H1 (cell line): ENCODE measurements around the gene ADCY7. TPM values are rescaled to one million over a fixed set of nuclear protein-coding genes. Genes with fewer than 3 reads are reported as not detected.

Experiments
- CTCF ChIA-PET: fragments of 300-600 bp; sonication (Branson Sonifier 250); formaldehyde crosslinking; loops from one replicate; lab custom pipeline; 2021; ENCODE audit not compliant: partially characterized antibody; lab: Charles Lee
- POLR2A ChIA-PET: fragments of 300-600 bp; sonication (Branson Sonifier 250); formaldehyde crosslinking; loops from one replicate; lab custom pipeline; 2021; ENCODE audit warnings: inconsistent platforms; ENCODE audit not compliant: partially characterized antibody; lab: Charles Lee
- DNase-seq, 2 experiments: peaks; one replicate each; pipeline versions ENCODE4 v3.0.0 to v3.0.0-alpha.2; 2010 to 2022; ENCODE audit warnings: low spot score in 2 of 2, low read depth in 1 of 2, mixed read lengths in 1 of 2
- FAIRE-seq: peaks from 2 replicates; lab custom pipeline; 2011; peaks lifted over from hg19 to GRCh38; lab: Jason Lieb, UNC
- H2AFZ ChIP-seq: 2 replicates; pipeline ENCODE4 v1.8.1; 2012; ENCODE audit warnings: low read length, inconsistent platforms
- H2AK5ac ChIP-seq: 2 replicates; pipeline ENCODE4 v1.6.1; 2013; ENCODE audit warnings: low read depth, low read length
- H2BK120ac ChIP-seq: replicated peaks from 2 replicates; pipeline ENCODE3; 2013; ENCODE audit warnings: low read depth, low read length, inconsistent platforms
- H2BK12ac ChIP-seq: 2 replicates; pipeline ENCODE4 v1.6.1; 2013; ENCODE audit warnings: low read depth, low read length
- H2BK15ac ChIP-seq: 2 replicates; pipeline ENCODE4 v1.6.1; 2013; ENCODE audit warnings: low read length
- H2BK20ac ChIP-seq: 2 replicates; pipeline ENCODE4 v1.6.1; 2013; ENCODE audit warnings: low read length
- H2BK5ac ChIP-seq: 2 replicates; pipeline ENCODE4 v1.6.1; 2013; ENCODE audit warnings: low read depth, low read length
- H3K14ac ChIP-seq: 2 replicates; pipeline ENCODE4 v1.6.1; 2013; ENCODE audit warnings: inconsistent platforms; ENCODE audit not compliant: insufficient read length
- H3K18ac ChIP-seq: 2 replicates; pipeline ENCODE4 v1.6.1; 2013; ENCODE audit warnings: low read length; ENCODE audit errors: extremely low read depth
- H3K23ac ChIP-seq: 2 replicates; pipeline ENCODE4 v1.6.1; 2013; ENCODE audit warnings: inconsistent platforms; ENCODE audit not compliant: insufficient read length
- H3K23me2 ChIP-seq: 2 replicates; pipeline ENCODE4 v1.6.1; 2013; ENCODE audit warnings: low read depth, low read length
- H3K27ac ChIP-seq: 2 replicates; pipeline ENCODE4 v1.6.1; 2011; ENCODE audit warnings: low read depth, low read length, inconsistent platforms
- H3K27me3 ChIP-seq, 4 experiments: replicated peaks in 1 of 4; 1 replicate in 1 of 4; 2 replicates in 3 of 4; pipeline versions ENCODE4 v1.6.1 to v1.8.1; 2011 to 2013; ENCODE audit warnings: low read length in 3 of 4, mild to moderate bottlenecking in 3 of 4, inconsistent platforms in 2 of 4, mixed read lengths in 2 of 4, moderate library complexity in 1 of 4; ENCODE audit not compliant: control insufficient read depth in 3 of 4, insufficient read depth in 3 of 4; ENCODE audit errors: extremely low read depth in 1 of 4
- H3K36me3 ChIP-seq, 4 experiments: 2 replicates each; pipeline versions ENCODE4 v1.6.1 to v1.8.1; 2011 to 2013; ENCODE audit warnings: mild to moderate bottlenecking in 4 of 4, low read length in 3 of 4, moderate library complexity in 2 of 4, control low read depth in 1 of 4, inconsistent platforms in 1 of 4; ENCODE audit not compliant: insufficient read depth in 4 of 4, control insufficient read depth in 2 of 4
- H3K4ac ChIP-seq: replicated peaks from 2 replicates; pipeline ENCODE3; 2013; ENCODE audit warnings: low read length, low read depth, mixed read lengths, inconsistent platforms; ENCODE audit not compliant: insufficient read length
- H3K4me1 ChIP-seq, 4 experiments: replicated peaks in 1 of 4; 1 replicate in 1 of 4; 2 replicates in 3 of 4; pipeline versions ENCODE4 v1.6.1 to v1.8.1; 2011 to 2013; ENCODE audit warnings: low read length in 3 of 4, inconsistent platforms in 2 of 4, mixed read lengths in 1 of 4; ENCODE audit not compliant: insufficient read depth in 4 of 4, control insufficient read depth in 3 of 4
- H3K4me2 ChIP-seq, 2 experiments: 2 replicates each; pipeline versions ENCODE4 v1.6.1 to v1.8.1; 2011 to 2013; ENCODE audit warnings: low read depth in 2 of 2, low read length in 2 of 2, control low read depth in 1 of 2, inconsistent platforms in 1 of 2, mild to moderate bottlenecking in 1 of 2; ENCODE audit not compliant: insufficient read depth in 1 of 2
- H3K4me3 ChIP-seq, 4 experiments: fragments of 200-600, 300-600 bp in 1 of 4; sonication (generic), shearing (Covaris generic), sonication (Bioruptor Twin) in 1 of 4; 2 replicates each; pipeline versions ENCODE4 v1.5.1 to v1.8.1; 2011 to 2016; ENCODE audit warnings: low read length in 4 of 4, low read depth in 3 of 4, control low read depth in 2 of 4, inconsistent platforms in 2 of 4, mild to moderate bottlenecking in 2 of 4, mixed read lengths in 1 of 4, moderate library complexity in 1 of 4; ENCODE audit not compliant: insufficient read depth in 2 of 4; ENCODE audit errors: extremely low read depth in 1 of 4
- H3K56ac ChIP-seq: replicated peaks from 2 replicates; pipeline ENCODE3; 2013; ENCODE audit warnings: low read depth, mild to moderate bottlenecking, mixed read lengths, low read length, inconsistent platforms; ENCODE audit not compliant: insufficient read length
- H3K79me1 ChIP-seq: 2 replicates; pipeline ENCODE4 v1.6.1; 2013; ENCODE audit warnings: low read depth, low read length, control low read depth
- H3K79me2 ChIP-seq, 2 experiments: 2 replicates each; pipeline versions ENCODE4 v1.6.1 to v1.8.1; 2012 to 2013; ENCODE audit warnings: low read length in 2 of 2, mild to moderate bottlenecking in 2 of 2, inconsistent platforms in 1 of 2; ENCODE audit not compliant: insufficient read depth in 2 of 2, control insufficient read depth in 1 of 2
- H3K9ac ChIP-seq, 4 experiments: replicated peaks in 1 of 4; 1 replicate in 1 of 4; 2 replicates in 3 of 4; pipeline versions ENCODE4 v1.6.1 to v1.8.1; 2011 to 2013; ENCODE audit warnings: low read depth in 3 of 4, low read length in 3 of 4, control low read depth in 2 of 4, mild to moderate bottlenecking in 2 of 4, moderate library complexity in 2 of 4, inconsistent platforms in 1 of 4; ENCODE audit errors: extremely low read depth in 1 of 4
- H3K9me3 ChIP-seq, 2 experiments: 2 replicates each; pipeline versions ENCODE4 v1.6.1 to v1.8.1; 2012 to 2013; ENCODE audit warnings: mild to moderate bottlenecking in 2 of 2, moderate library complexity in 2 of 2, control low read depth in 1 of 2, inconsistent platforms in 1 of 2, low read depth in 1 of 2, low read length in 1 of 2, mixed read lengths in 1 of 2; ENCODE audit not compliant: insufficient read depth in 2 of 2
- H4K20me1 ChIP-seq, 2 experiments: replicated peaks in 1 of 2; 2 replicates each; pipeline versions ENCODE3 to v1.8.1; 2011 to 2013; ENCODE audit warnings: inconsistent platforms in 2 of 2, low read length in 2 of 2, mild to moderate bottlenecking in 1 of 2; ENCODE audit not compliant: insufficient read depth in 2 of 2, control insufficient read depth in 1 of 2
- H4K5ac ChIP-seq: 2 replicates; pipeline ENCODE4 v1.6.1; 2013; ENCODE audit warnings: low read length, low read depth, mixed read lengths, inconsistent platforms; ENCODE audit not compliant: insufficient read length
- H4K8ac ChIP-seq: 2 replicates; pipeline ENCODE4 v1.8.0; 2013; ENCODE audit warnings: mild to moderate bottlenecking, moderate library complexity, low read length, inconsistent platforms; ENCODE audit not compliant: insufficient read depth; ENCODE audit errors: extremely low read depth
- H4K91ac ChIP-seq: replicated peaks from 2 replicates; pipeline ENCODE3; 2013; ENCODE audit warnings: low read length, mixed read lengths, inconsistent platforms; ENCODE audit not compliant: insufficient read length
- ASH2L ChIP-seq: fragments of 200-600, 300-600 bp; sonication (generic); IDR thresholded peaks from one replicate; pipeline ENCODE4 v1.7.1; 2017; ENCODE audit warnings: low read length
- CHD1 ChIP-seq: IDR thresholded peaks from 2 replicates; pipeline ENCODE4 v1.6.1; 2012; ENCODE audit warnings: low read depth, low read length, improper control_type of control experiment
- EP300 ChIP-seq, 2 experiments: IDR thresholded peaks; 1 replicate in 1 of 2; 2 replicates in 1 of 2; pipeline ENCODE4 v1.6.1; 2011 to 2012; ENCODE audit warnings: low read depth in 2 of 2, low read length in 2 of 2, mild to moderate bottlenecking in 2 of 2, borderline replicate concordance in 1 of 2, inconsistent platforms in 1 of 2, moderate library complexity in 1 of 2
- FOSL1 ChIP-seq: IDR thresholded peaks from 2 replicates; pipeline ENCODE4 v1.6.1; 2011; ENCODE audit warnings: mild to moderate bottlenecking, low read depth, low read length, moderate library complexity; ENCODE audit not compliant: insufficient read depth
- POU5F1 ChIP-seq: IDR thresholded peaks from 2 replicates; pipeline ENCODE4 v1.6.1; 2011; ENCODE audit warnings: low read depth, mild to moderate bottlenecking, low read length, moderate library complexity
- RFX5 ChIP-seq: IDR thresholded peaks from 2 replicates; pipeline ENCODE4 v1.6.1; 2011; ENCODE audit warnings: low read depth, low read length, improper control_type of control experiment, borderline replicate concordance
- TAF1 ChIP-seq: IDR thresholded peaks from 2 replicates; pipeline ENCODE4 v1.6.1; 2011; ENCODE audit warnings: mild to moderate bottlenecking, low read depth, low read length
- TEAD4 ChIP-seq: IDR thresholded peaks from 2 replicates; pipeline ENCODE4 v1.6.1; 2012; ENCODE audit warnings: low read depth, low read length, inconsistent platforms, mixed read lengths
- YY1 ChIP-seq: IDR thresholded peaks from 2 replicates; pipeline ENCODE4 v1.6.1; 2011; ENCODE audit warnings: low read depth, mild to moderate bottlenecking, low read length
- WGBS, 2 experiments: shearing (Covaris generic) in 1 of 2; methylation state at CpG; one replicate each; pipeline versions ENCODE4 v1.1.6 to v1.1.7; 2013 to 2015; ENCODE audit warnings: low lambda C conversion rate in 2 of 2, mixed read lengths in 2 of 2, inconsistent platforms in 1 of 2, low coverage in 1 of 2, missing lambda C conversion rate in 1 of 2; ENCODE audit not compliant: insufficient replicate concordance in 2 of 2, insufficient coverage in 1 of 2, insufficient read length in 1 of 2; ENCODE audit errors: extremely low coverage in 1 of 2, missing lambda C conversion rate in 1 of 2; 5-methylcytosine and 5-hydroxymethylcytosine counted together
- polyA plus RNA-seq, 7 experiments: library from polyadenylated mRNA; depleted of rRNA in 3 of 7; stranded (reverse) in 5 of 7; unstranded in 2 of 7; fragments of >200 nt in 5 of 7; fragments of 200-250 nt in 2 of 7; gene quantifications; 1 replicate in 5 of 7; 2 replicates in 1 of 7; 4 replicates in 1 of 7; pipeline versions ENCODE4 v1.2.1 to v1.2.3, GENCODE V29; 2011 to 2013; ENCODE audit warnings: missing spikeins in 2 of 7, mixed read lengths in 2 of 7
- total RNA-seq: library from RNA; stranded (reverse); fragmentation: NEBNext Ultra II Directional; extraction: Animal tissue kit (Norgen Biotek cat#: 25700); gene quantifications from 2 replicates; pipeline ENCODE4 v1.2.1, GENCODE V29; 2021

The ADCY7 gene
- total and polyA plus RNA-seq, 2 of the 8 experiments (the other 6 are each of a cell fraction or from before 2014, with no cell fraction given), result 2.4 to 5.1 TPM

DNA sequence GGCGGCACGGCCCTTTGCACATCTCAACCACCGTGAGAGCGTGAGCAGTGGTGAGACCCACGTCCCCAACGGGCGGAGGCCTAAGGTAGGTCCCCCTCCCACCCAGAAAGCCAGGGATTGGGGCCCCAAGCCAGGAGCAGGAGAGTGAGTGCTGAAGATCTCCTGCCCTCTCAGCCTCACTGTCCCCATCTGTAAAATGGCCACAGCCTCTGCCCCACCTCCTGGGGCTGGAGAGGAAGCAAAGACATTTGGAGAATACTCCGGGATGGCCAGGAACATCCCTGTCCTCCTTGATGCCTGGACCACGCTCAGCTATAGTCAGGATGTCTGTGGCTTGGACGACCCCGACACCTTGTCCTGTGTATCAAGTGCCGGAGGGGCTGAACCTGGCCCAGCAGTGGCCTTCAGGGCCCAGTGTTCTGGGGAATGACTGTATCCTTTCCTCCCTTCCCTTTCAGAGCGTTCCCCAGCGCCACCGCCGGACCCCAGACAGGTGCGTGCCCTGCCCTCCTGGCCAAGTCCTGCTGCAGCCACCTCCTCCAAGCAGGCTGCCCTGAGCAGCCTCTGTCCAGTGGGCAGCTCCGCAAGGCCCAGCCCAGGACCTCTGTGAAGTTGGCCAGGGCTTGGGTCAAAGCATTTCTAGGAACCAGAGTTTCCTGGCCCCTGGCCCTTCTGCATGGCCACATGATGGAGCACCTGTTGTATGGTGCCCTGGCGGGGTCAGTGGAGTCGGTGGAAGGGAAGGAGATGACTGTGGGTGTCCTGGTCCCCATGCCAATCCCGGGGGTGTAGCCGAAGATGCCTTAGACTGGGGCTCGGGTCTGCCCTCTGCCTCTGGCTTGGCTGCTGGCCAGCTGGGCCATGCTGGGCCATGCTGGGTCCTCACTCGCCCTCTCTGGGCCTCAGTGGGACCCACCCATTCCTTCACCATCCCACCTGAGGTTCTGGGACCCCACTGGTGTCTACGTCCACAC is 38.4 kb downstream of the ADCY7 start:
- H3K4ac ChIP-seq, result no peak overlapping the region
- DNase-seq, result peak in 1 of 2 experiments; percentile 44
- no peaks in the 10 kb centered on the region; a peak in 1 of 4 replicates for H3K9me3 ChIP-seq
- no peak overlapping the region for H2BK120ac ChIP-seq
- no peak overlapping the region for H3K9ac ChIP-seq
- no peak overlapping the region for H2BK5ac ChIP-seq
- H4K8ac ChIP-seq, result peak overlapping the region; percentile 71; the same call in 1 of the 2 replicates
- ChIA-PET CTCF (interaction anchor here (0.9 to 1.0 kb wide), 2 partner anchors 10 to 46 kb away, joined by 3 read pairs; no protein-coding TSS in a partner anchor), POLR2A (interaction anchor here (1.1 to 1.2 kb wide), 2 partner anchors 10 to 59 kb away, joined by 3 to 4 read pairs; no protein-coding TSS in a partner anchor)
- H2AK5ac ChIP-seq, result no peak overlapping the region
- TF ChIP-seq YY1 (no peak), POU5F1 (no peak), ASH2L (no peak), EP300 (IDR thresholded peaks at IDR 0.05; ENCODE audit: borderline replicate concordance in 1 of 2, low read depth in 2 of 2, low read length in 2 of 2) (no peak), CHD1 (no peak), RFX5 (no peak), TEAD4 (no peak), FOSL1 (no peak), TAF1 (no peak)
- H3K56ac ChIP-seq, result no peak overlapping the region
- no peak overlapping the region for H2BK12ac ChIP-seq
- no peak overlapping the region for H4K5ac ChIP-seq
- no peaks in the 10 kb centered on the region for H3K79me1 ChIP-seq
- no peak overlapping the region for H3K4me3 ChIP-seq
- no peaks in the 10 kb centered on the region for H3K79me2 ChIP-seq
- no peak overlapping the region for H4K91ac ChIP-seq
- H3K23ac ChIP-seq, result no peak overlapping the region
- H3K27me3 ChIP-seq, result no peaks in the 10 kb centered on the region
- H2BK15ac ChIP-seq, result no peak overlapping the region
- no peak overlapping the region for H2AFZ ChIP-seq
- no peak overlapping the region for H2BK20ac ChIP-seq
- WGBS, 2 experiments, result 94% methylated on average over 25 of the region's 25 CpGs; no CpG with 5 or more reads in 1 of the 2 experiments
- H3K18ac ChIP-seq, result no peak overlapping the region
- H3K14ac ChIP-seq, result no peak overlapping the region
- no peaks in the 10 kb centered on the region for H3K23me2 ChIP-seq
- H3K36me3 ChIP-seq, result no peaks in the 10 kb centered on the region
- H3K4me2 ChIP-seq, result no peak overlapping the region
- H3K4me1 ChIP-seq, result no peaks in the 10 kb centered on the region; a peak in 1 of 7 replicates
- no peak for FAIRE-seq
- H4K20me1 ChIP-seq, result no peaks in the 10 kb centered on the region
- no peak overlapping the region for H3K27ac ChIP-seq
